HG03457 (cell line): ENCODE data around the gene FBXO45.
"Not testable (repeated sequence)": the region's sequence is repeated elsewhere in the genome, so short reads cannot be mapped to it uniquely, and the experiment has no call there.

ENCODE experiments used
- ATAC-seq: cut with Tn5 transposase; IDR thresholded peaks from one replicate; pipeline ENCODE4 v1.9.1; 2021; ENCODE audit warnings: moderate number of reproducible peaks; ENCODE audit not compliant: unreplicated experiment

FBXO45 gene

GRCh38 chr3:196555295-196555694 is 13.2 kb upstream of the FBXO45 start:
- ATAC-seq = no peak

- no peak for ATAC-seq
Measured at GRCh38 chr3:196557236-196557635, 11.2 kb upstream of the FBXO45 start.

- ATAC-seq = no peak
Measured at GRCh38 chr3:196558476-196558875, 10.0 kb upstream of the FBXO45 start.

DNA sequence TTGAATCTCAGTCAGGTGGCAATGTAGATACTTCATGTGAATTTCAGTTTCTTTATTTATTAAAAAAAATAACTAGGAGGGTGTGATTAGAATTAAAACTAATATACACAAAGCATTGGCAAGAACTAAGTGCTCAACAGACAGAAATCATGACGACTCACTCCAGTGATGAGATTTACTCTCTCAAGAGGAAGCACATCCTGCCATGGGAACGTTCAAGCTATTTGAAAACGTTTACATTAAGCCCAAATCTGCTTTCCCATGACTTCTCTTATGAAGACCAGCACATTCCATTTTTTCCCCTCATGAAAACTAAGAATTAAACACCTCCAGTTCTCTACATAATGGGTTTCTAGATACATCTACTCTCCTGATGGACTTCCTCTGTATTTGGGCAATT is 8.6 kb upstream of the FBXO45 start:
- ATAC-seq = no peak

DNA sequence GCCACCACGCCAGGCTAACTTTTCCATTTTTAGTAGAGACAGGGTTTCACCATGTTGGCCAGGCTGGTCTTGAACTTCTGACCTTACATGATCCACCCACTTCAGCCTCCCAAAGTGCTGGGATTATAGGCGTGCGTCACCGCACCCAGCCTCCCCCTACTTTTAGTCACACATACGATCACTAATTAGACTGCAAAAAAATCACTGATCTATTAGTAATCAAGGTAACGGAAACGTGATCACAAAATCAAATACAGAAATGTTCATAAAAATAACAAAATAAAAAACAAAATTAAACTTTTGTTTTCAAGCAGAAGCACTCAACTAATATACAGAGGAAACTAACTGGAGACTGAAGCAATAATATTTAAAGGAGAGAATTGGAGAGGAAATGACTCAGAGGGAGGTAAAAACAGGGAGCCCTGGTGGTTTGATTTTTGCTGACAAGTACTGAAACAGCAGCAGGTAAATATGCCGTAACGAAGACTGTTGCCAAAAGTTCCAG is 4.7 kb upstream of the FBXO45 start:
- ATAC-seq = no peak

DNA sequence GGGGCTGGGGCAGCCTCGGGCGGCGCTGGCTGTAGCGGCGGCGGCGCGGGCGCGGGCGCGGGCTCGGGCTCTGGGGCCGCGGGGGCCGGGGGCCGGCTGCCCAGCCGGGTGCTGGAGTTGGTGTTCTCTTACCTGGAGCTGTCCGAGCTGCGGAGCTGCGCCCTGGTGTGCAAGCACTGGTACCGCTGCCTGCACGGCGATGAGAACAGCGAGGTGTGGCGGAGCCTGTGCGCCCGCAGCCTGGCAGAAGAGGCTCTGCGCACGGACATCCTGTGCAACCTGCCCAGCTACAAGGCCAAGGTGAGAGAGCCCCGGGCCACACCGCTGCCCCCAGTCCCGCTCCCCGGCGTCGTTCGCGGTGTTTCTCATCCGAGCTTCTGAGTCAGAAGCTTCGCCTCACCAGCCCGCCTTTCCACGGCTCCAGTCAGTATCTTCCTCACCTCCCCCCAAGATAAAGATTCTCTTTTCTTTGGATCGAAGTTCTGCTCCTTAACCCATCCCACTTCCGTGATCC is 600 bp downstream of the FBXO45 start:
- ATAC-seq = peak; percentile 20

DNA sequence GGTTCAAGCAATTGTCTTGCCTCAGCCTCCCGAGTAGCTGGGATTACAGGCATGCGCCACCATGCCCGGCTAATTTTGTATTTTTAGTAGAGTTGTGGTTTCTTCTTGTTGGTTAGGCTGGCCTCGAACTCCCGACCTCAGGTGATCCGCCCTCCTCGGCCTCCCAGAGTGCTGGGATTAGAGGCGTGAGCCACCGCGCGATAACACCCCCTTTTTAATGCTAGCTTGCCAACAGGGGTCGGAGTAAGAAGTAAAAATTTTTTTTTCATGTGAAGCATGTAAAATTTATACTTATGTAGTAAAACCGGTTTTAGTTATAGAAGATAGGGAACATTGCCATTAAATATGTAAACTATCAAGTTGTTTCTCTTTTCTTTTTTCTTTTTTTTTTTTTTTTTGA is 1.9 kb downstream of the FBXO45 start:
- not testable (repeated sequence) for ATAC-seq

- ATAC-seq = no peak
Measured at GRCh38 chr3:196572389-196572788, 3.9 kb downstream of the FBXO45 start.

DNA sequence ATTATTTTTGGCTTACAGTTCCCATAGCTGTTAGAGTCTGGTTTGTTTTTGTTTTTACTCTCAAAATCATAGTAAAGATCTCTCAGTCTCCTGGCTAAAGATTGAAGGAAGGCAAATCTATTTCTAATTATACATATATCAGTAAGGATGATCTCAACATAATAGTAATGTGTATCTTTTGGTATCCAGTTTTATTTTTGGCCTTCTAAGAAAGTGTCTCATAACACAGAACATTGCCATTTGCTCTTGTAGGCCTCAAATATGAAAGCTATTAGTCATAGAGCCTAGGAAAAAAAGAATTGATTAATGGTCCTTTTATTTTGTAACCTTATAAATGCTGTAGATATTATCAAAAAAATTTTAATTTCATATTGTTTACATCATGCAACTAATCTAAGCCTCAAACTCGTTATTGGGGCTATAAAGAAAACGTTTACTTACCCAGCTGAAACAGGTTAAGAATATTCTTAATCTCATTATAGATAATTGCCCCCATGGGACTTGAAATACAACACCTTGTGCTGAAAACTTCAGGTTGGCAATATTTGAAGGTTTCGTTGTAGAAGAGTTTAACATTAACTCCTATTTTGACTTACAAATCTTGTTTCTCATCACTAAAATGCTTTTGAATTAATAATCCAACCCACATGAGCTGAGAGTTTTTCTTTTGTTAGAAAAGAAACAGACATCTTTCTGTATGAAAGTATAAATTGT is 16.7 kb downstream of the FBXO45 start:
- no peak for ATAC-seq

GRCh38 chr3:196590279-196590678 is 21.8 kb downstream of the FBXO45 start:
- no peak for ATAC-seq

- ATAC-seq = no peak
Measured at GRCh38 chr3:196596355-196596754, 27.9 kb downstream of the FBXO45 start.

- not testable (repeated sequence) for ATAC-seq
Measured at GRCh38 chr3:196597971-196598733, 29.7 kb downstream of the FBXO45 start.

DNA sequence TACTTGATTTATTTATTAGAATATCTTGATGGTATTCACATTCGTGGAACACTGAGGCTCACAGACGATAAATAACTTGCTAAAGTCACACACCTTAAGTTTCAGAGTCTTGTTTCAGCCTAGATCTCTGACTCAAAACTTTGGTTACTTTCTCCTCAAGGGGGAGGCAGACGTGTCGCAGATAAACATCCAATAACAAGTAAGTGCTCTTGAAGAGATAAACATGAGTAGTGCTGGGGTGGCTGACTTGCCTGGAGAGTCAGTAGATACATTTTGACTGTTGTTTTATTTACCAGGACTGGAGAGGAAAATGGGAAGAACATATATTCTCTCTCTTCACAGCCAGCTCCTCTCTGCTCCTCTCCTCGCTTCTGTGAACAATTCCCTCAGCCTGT is 31.3 kb downstream of the FBXO45 start:
- ATAC-seq = no peak

- no peak for ATAC-seq
Measured at GRCh38 chr3:196600359-196600758, 31.9 kb downstream of the FBXO45 start.

DNA sequence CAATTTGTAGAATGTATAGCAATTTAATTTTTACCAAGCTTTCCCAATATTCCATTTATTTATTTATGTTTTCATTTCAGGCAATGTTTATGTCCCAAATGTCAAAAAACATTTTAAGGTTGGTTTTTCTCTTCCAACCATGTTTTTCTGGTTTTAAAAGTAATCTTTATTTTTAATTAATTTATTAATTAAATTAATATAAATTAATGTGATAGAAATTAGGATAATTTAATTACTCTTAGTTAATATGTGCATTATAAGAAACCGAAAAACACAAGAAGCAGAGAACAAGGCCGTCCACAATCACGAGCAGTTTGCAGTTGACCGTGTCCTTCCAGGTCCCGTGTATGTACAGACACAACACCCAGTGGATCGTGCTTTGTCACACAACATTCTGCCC is 34.2 kb downstream of the FBXO45 start:
- ATAC-seq = no peak

DNA sequence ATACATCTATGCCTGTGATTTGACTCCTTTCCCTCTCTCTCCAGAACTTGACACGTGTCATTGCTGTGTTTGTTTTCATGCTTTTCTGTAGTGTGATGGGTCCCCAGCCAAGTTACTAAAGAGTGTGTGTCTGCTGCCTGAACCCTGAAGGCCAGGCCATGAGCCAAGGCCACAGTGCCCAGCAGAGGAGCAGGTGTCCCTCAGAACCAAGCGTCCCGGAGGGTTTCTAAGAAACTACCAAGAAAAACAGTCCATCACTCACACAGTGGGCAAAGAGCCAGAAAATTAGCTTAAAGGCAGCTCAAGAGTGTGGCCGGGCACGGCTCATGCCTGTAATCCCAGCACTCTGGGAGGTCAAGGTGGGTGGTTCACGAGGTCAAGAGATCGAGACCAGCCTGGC is 35.2 kb downstream of the FBXO45 start:
- ATAC-seq = no peak

DNA sequence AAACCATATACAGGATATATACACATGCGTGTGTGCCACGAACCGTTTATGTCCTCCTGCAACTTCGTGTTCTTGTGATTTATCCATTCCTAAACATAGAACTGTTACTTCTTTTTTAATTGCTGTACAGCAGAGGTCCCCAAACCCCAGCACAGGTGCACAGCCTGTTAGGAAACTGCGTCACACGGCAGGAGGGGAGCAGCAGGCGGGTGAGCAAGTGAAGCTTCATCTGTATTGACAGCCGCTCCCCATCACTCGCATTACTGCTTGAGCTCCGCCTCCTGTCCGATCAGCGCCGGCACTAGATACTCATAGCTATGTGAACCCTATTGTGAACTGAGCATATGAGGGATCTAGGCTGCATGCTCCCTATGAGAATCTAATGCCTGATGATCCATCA is 36.1 kb downstream of the FBXO45 start:
- no peak for ATAC-seq

DNA sequence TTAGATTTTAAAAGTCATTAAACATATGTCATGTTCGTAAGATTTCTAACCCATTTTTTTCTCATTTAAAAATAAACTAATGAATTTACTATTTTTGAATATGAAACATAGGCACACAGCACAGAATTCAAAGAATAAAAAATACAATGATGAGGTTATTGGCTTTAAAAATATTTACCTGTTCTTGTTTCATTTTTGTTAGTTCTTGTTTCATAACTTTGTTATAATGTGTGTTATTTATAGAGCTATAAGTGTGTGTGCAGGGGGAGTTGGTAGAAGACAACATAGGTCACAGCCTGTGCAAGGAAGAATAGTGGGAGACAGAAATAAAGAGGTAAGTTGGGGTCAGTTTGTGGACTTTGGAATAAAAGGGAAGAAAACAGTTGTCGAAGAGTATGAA is 40.2 kb downstream of the FBXO45 start:
- no peak for ATAC-seq

GRCh38 chr3:196609343-196609775 is 40.9 kb downstream of the FBXO45 start:
- ATAC-seq = peak; percentile 78

DNA sequence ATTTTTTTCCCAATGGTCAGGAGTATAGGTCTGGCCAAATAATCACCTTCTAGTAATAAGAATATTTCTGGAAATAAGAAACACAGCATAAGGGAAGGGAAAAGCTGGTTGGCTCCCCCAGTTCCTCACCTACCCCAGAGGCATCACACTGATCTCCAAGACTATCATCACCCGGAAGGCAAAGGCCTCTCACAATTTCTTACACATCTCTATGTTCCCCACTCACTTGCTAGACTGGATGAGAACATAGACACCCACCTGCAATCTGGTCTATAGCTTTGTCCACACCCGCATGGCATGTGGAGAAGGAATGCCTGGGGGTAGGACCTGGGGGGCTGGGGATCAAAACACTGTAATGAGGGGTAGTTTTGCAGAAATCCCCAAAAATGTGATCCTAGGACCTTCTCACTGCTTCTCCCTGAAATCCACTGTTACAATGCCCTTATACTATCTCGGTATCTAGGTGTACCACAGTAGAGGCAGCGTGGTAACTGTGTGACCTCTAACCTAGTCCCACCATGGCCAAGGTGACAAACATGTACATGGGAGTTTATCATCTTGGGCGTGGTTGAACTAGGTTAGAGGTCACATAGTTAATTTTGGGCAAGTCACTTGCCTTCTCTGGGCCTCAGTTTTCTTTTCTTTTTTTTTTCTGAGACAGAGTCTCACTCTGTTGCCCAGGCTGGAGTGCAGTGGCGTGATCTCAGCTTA is 41.5 kb downstream of the FBXO45 start:
- no peak for ATAC-seq

DNA sequence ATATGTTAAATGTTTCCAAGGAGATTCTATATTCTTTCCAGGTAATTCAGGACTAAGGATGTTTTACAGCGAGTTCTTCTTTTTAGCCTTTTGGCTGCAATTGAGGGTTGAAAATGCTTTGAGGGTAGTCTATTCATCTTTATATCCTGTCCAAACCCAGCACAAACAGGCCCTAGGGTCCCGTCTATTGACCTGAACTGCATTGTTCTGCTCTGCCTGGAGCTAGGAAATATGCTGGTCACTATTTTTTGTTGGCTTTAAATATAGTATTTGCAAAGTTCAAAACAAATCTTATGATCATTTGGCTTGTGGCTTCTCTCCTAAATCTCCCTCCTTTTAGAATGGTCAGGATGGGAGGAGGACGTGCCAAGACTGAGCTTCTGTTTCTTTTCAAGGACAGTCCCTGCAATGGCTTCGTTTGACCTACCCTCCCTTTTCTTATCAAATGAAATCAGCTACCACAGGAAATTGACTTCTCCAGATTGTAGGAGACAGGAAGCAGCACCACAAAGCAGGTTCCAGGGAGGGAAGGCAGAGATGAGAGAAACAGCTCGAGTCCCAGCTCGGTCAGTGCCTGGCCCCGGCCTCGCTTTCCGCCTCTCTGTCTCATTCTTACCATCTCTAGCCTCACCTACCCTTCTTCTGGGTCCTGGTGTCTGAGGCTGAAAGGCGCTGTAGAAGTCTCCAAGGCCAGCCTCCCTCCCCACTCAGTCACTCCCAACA is 43.5 kb downstream of the FBXO45 start:
- no peak for ATAC-seq
